ENCODE measurements around the gene MFAP4.

Gene MFAP4

DNA sequence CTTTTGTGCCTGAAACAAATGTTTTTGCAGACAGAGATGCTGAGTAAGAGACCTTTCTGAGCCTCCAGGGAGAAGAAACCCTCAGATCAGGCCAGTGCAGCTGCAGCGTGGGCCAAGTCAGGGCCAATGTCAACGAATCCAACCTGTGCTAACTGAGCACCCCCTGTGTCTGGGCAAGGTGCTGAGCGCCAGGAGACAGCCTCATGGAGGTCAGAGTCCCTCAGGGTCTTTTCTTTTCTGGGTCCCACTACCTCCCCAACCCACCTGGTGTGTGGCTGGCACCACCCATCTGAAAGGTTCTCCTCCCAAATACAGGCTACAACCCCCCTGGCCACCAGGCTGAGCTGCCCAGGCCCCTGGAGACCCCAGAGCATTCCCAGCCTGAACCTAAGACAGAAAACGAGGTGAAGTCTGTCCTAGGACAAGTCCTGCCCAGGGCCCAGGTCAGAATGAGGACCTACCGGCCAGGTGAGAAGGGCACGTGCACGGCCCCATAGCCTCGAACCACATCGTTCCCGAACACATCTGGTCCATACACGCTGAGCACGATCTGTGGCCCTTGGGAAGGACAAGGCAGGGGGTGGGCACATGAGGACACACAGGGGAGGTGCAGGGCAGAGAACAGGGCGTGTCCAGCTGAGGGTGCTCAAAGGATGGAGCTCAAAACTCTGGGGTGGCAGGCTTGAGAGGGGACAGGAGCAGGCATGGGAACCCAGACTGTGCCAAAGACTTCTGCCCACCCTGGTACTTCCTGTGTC, 39.5 kb downstream of the MFAP4 start:
- no peak for DNase-seq

DNA sequence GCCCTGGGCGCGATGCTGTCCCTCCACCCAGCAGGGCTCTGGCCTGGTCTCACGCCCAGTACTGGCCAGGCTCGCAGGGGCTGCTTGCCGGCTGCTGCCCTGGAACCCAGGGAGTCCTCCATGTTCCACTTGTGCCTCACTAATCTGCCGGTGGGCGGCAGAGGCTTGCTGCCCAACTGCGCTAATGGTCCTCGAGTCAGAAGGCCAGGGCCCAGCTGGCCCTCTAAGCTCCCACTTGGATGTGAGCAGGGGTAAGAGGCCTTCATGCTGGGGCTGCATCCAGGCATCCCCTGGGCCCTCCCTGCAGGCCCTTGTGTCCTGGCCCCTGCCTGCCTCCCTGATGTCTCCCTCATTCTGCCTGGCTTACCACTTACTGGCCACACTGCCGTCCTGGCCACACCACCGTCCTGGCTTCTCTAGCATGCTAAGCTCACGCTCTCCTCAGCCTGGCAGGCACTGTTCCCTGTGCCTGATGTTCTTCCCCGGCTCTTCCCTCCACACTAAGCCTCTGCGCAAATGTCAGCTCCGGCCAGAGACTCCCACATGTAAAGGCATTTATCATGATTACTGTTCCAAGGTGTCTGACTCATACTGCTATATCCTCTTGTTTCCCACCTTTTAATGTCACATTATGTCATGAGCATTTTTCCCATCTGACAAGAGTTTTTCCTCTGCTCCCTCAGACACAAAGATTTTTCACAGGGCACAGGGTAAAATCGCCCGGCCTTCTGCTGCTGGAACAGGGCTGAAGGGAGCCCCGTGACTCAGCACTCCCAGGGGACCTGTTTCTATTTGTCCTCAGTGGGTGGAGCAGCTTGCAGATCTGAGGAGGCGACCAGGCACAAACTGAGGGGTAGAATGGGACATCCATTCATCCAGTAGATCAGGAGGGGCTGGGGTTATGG, 40.4 kb downstream of the MFAP4 start:
- peak; percentile 38 for DNase-seq

DNA sequence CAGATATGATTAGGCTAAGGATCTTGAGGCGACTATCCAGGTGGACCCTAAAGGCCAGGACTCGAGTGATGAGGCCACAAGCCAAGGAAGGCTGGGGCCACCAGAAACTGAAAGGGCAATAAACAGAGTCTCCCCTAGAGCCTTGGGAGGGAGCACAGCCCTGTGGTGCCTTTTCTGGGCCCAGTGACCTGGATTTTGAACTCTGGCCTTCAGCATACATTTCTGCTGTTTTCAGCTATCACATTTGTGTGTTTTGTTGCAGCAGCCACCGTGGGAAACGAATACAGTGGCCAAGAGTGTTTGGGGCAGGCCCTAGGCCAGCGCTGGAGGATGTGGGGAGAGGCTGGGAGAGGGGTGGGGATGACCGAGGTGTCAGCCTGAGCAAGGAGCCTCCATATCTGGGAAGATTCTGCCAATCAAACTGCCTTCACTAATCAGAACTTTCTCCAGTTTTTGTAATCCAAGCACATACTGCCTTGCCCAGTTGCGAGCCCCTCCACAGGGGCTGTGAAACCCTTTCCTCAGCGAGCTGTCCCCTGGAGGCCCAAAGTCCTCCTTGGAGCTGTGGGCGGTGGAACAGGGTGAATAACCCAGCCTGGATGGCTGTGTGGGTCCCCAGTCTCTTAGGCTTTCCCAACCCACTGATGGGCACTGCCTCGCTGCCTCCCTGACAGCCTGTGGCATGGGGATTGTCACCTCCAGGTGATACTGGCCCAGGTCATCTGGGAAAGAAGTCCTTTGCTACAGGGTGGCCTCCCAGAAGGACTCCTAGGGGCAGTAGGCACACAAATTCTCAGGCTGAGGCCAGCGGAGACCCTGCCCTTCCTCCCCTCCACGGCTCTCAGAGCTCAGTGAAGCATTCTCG, 41.3 kb downstream of the MFAP4 start:
- no peak for DNase-seq

DNA sequence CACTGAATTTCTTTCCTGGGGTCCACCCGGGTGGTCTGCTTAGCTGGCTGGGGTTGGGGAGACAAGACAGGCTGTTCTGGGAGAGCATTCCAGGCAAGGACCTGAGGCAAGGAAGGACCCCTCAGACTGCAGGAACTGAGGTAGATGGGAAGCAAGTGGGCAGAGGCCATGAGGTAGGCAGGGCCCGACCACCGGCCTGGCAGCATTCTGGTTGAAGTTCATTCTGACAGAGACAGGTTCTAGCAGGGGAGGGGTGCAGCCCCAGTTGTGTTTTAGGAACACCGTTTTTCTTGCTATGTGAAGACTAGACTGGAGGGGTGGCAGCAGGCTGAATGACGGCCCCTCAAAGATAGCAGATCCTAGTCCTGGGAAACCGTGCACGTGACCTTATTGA, 41.9 kb downstream of the MFAP4 start:
- DNase-seq: no peak

DNA sequence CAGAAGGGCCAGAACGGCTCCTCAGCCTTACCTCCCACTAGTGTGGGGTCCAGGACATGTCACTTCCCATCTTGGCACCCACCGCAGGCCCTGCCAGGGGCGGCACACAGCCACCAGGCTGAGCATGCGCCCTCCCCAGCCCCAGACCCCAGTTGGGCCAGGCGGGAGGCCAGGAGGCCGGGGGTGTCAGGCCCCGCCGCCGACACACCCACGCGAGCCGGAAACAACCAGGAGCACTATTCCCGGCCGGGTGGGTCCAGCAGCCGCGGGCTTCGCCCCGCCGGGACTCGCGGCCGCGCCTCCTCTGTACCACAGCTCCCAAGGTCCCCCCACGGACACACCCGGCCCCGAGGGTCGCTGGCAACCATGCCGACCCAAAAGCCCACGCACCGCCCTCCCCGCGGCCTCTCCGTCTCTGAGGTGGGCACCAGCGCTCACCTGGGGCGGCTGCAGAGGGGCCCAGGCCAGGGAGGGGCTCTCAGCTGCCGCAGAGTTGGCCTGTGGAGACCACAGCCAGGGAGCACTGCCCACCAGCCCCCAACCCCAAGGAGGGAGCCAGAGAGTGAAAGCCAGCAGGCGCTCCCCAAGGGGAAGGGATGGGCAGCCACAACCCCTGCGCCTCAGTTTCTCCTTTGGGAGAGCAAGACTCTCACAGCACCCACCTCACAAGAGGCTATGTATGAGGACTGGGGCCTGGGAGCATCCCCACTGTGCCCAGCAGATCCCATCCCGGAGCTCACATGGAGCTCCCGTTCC, 42.5 kb downstream of the MFAP4 start:
- no peak for DNase-seq

DNA sequence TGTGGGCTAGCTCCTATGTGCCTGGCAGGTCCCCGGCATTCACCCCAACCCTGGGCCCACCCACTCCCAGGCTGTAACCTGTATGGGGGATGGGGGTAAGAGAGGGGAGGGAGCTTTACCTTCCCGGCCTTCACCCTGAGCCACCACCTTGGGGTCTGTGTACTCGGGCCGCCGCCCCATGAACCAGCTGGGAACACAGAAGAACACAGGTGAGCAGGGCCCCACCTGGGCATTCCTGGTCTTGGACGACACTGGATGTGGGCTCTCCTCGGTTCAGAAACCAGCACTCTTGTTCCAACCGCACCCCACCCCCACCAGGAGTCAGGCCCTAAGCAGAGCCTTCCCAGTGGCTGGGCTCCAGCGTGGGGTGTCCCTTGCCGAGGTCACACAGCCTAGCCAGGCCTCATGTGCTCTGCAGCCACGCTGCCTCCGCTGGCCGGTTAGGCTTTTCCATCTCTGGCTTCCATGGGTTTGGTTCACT, 43.3 kb downstream of the MFAP4 start:
- DNase-seq: no peak

DNA sequence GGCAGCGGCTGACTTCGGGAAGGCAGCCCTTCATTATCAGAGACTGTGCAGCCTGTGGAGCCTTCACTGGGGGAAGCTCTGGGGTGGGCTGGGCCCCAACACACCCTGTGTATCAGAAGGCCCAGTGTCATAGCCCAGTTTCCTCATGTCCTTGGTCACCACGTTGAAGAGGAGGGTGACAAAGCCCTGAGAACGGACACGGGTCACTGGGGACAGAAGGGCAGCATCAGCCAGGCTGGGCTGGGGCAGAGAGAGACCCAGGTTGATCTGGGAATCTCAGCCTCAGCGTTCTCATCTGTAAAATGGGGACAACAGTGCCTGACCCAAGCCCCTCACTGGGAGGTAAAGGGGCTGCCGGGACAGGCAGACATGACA, 43.7 kb downstream of the MFAP4 start:
- DNase-seq: no peak

DNA sequence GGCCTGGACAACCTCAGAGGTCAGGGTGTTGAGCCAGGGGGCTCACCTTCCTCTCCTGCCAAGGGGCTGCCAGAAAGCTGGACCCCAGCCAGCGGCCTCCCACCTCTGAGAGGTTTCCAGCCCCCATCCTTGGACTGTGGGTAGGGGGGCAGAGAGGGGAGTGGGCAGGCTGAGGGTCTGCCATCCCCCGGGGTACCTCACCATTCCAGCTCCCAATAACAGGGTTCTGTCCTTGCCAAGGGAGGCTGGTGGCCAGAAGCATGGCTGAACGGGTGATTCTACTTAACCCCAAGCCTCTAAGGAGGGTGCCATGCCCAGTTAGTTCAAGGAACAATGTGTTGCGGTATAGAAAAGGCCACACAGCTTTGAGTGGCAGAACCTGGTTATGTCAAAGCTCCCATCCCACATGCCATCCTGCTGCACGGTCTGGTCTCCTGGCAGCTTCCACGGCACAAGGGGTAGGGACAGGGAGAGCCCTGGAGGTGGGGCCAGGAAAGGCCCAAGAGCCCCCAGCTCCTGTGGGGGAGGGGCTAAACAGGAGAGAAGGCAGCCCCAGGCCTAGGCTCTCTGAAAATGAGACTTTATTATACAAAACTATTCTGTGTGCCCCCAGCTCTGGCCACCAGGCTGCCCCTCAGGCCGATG, 44.3 kb downstream of the MFAP4 start:
- DNase-seq: no peak

DNA sequence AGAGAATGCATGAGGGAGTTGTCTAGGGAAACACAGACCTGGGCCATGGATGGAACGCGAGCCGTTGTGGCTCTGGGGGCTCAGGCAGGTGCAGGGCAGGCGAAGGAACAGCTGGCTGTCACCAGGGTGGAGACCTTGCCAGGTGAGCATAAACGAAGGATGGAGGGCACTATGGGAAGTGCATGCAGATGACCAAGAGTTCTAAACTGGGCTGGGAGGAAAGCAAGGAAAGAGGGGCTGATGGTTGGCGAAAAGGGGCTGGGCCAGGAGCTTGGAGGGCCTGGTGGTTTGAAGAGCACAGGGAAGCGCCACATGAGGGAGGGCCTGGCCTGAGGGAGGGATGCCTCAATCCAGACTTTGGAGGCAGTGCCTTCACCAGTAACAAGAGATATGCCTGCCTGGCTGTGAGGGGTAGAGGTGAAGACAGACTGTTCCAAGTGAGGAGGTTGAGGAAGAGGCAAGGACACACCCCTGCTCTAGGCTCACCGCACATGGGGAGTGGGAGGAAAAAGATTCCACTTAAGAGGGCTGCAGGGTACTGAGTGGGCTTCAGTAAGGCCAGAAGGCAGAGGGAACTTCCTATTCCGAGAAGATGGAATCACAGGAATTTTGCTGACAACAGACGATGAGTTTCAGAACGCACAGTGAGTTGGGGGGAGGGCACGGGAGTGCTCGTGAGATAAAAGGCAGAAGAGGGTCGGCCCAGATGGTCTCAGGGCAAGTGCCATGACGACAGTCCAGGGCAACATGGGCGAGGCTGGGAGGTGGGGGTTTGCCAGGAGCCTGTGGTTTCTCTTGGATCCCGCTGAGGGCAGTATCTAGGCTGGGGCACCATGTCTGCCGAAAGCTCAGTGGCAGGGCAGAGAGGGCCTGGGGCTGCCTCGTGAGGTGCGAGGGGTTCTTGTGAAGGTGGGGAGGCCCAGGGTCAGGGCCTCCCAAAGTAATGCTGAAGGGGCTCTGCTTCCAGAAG, 45.1 kb downstream of the MFAP4 start:
- no peak for DNase-seq

DNA sequence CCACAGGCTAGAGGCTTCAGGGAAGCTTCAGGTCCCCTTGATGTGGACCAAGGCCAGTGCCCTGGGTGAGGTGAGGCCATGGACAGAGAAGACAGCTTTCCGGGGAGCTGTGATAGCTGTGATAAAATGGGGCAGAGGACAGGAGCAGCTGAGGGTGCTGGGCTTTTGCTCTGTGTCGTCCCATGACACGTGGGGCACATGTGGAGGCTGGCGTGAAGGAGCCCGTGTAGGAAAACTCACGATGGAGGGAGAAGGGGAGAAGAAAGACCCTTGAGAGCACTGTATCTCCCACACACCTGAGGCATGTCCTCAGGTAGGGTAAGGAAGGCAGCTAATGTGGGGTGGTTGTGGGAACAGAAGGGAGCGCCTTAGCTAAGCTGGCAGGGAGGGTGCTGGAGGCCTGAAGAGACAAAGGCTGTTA, 45.8 kb downstream of the MFAP4 start:
- no peak for DNase-seq

DNA sequence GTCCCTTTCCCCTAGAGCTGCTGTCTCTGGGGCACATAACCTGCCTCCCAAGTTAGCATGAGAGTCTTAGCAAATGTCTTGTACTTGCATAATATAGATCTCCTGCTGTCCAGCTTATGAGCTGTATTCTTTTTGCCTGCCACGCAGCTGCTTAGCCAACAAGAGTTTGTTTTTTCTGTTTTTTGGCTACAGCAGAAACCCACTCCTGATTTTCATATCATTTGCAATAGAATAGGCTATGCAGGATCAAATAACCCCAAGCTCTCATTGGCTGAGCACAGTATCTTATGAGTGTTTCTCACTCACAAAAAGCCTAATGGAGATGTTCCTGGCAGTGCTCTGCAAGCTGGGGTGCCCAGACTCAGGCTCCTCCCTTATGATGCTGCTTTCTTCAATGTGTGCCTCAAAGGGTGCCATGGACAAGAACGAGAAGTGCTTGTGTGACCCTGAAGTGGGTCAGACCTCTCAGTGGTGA, 47.6 kb downstream of the MFAP4 start:
- DNase-seq: no peak

DNA sequence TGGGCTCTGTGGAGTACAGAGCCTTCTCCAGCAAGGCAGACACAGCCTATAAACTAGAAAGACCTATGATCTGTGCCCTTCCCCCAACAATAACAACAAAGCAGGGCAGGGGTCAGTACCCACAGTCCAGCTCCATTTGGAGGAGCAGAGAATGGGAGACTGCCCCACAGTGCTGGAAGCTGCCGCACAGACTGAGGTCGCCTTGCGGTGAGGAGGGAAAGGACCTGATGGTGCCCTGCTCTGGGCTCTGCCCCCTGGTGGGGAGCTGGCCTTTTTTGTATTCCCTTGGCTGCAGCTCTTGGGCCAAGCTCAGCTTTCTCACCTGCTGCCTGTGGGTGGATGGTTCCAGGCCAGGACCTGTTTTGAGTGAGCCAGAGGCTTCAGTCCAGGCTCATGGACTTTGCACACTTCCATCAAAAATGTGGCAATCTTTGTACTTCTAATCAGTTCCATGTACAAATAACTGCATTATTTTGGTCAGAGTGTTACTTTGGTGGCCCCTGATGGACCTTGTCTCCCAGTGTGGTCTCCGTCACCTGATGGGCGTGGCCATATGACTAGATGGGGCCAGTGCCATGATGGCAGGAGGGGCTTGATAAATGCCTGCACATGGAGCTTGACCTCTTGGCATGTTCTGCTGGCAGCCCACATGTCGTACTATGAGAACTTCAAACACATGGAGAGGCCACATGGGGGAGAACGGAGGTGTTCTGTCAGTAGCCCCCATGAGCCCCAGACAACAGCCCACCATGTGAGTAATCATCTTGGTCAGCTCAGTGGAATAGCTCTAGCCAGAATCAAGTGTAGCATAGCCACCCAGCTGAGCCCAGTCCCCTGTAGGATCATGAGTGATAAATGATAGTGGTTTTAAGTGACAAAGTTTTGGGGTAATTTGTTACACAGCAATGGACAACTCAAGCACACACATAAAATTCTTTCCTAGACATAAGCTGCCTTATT, 48.7 kb downstream of the MFAP4 start:
- no peak for DNase-seq

DNA sequence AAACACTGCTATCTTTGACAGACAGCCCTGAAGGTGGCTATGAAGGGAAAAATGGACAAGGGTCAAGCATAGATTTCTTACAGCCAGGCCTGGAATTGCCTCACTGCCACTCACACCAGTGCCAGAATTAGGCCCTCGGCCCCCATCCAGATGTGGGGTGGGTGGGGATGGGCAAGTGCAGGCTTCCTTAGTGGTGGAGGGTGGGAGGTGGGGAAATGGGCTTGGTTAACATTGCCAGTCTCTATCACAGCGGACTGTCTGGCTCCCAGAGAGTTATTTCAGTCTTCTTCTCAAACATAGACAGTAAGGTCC, 49.3 kb downstream of the MFAP4 start:
- no peak for DNase-seq

DNA sequence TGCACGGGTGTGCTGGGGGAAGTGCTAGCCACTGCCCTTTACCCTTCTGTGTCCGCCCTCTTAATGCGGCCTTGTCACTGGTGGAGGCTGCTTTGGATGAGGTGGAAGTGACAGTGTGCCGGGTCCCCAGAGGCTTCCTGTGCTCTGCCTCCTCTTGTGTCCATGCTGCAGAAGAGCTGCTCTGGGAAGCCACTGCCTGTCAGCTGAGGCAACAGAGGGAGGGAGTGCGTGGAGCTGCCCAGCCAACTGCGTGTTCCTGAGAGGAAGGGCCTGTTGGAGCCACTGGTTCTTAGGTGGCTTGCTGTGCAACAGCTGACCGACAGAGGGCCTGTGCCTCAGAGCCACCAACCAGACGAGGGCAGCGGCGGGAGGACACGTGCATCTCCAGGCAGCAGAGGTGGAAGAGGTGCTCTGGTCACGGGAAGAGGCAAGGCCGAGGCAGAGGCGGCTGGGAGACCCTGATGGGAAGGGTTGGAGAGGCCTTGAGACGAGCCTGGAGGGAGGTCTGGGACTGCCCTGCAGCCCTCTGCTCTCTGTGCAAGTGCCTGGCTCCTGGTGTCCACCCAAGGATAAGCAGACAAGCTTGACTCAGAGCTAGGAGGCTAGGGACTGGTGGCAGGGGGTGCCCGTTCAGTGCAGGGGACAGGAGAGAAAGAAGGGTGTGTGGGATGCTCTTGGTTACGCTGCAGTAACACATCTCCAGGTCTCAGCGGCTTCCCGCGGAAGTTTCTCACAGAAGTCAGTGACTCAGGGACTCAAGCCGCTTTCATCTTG, 49.9 kb downstream of the MFAP4 start:
- DNase-seq: peak; percentile 56

DNA sequence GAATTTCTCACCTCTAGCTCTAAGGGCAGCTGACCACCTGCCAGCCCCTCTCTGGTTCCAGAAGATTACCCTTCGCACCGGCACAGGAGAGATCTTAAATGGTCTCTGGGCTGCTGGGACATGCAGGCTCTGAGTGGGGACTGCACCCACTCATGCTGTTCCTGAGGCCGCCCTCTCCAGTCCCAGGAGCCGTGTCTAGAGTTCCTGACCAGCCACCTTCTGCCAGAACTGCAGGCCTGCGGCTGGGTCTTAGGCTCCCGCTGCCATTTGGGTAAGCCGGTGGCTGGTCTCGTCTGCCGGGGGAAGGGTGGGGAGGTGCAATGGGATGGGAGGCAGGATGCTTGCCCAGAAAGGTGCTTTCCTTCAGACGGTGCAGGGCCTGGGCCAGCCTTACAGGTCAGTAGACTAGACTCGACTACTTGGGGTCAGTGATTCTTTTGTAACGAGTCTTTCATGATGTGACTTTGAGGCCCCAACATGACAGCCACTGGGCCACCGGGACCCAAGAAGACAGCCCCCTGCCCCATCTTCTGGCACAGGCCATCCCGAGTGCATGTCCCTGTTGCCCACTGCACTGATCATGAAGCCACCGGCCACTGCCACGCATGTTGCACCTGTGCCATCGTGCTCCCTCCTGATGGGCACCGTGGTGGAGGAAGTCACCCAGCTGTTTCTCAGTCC, 50.9 kb downstream of the MFAP4 start:
- DNase-seq: no peak

DNA sequence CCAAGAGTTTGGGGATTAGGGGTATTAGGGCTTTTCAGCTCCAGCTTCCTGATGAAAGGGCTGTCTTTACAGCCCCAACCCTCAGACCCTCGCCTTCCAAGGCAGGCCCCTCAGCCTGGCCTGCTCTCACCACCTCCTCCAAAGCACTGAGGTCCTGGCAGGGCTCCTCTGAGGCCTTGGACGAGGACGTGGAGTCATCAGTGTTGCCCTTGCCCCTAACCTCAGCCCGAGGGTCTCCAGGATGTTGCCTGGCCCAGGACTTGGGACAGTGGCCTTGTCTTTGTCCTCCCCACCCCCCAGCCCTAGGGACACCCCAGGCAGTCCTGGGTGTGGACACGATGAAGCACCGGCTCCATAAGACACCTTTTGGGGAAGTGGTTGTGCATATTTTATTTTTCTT, 52.7 kb downstream of the MFAP4 start:
- DNase-seq: no peak

DNA sequence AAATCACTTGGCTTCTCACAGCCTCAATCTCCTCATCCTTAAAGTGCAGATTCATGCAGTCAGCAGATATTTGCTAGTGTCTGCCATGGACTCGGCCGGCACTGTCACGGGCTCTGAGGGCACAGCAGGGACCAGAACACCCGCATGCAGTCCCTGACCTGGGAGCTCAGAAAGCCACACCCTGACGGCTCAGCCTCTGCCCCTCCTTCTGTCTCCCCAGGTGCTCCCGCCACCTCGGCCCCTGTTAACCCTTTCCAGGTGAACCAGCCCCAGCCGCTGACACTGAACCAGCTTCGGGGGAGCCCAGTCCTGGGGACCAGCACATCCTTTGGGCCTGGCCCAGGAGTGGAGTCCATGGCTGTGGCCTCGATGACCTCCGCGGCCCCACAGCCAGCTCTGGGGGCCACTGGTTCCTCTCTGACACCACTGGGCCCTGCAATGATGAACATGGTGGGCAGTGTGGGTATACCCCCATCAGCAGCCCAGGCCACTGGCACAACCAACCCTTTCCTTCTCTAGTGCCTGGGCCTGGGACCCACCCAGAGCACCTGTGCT, 53.2 kb downstream of the MFAP4 start:
- no peak for DNase-seq

Data from retina (tissue), 1 donor.